Stimulated activated CD8-positive, alpha-beta memory T cell treated with anti-CD3 and anti-CD28 coated beads, Interleukin-4, amount 100 ng/mL, for 24 hours (primary cell): Measurements from ENCODE around the gene ADCK1.
A peak's percentile ranks its signal among the peaks of the same experiment; 100 is the strongest.
"Not testable (repeated sequence)": the region's sequence is repeated elsewhere in the genome, so short reads cannot be mapped to it uniquely, and the experiment has no call there.

Experiments used
- DNase-seq: peaks from one replicate; pipeline ENCODE4 v3.0.0-alpha.2; 2020; ENCODE audit warnings: low read depth

The ADCK1 gene, protein sequence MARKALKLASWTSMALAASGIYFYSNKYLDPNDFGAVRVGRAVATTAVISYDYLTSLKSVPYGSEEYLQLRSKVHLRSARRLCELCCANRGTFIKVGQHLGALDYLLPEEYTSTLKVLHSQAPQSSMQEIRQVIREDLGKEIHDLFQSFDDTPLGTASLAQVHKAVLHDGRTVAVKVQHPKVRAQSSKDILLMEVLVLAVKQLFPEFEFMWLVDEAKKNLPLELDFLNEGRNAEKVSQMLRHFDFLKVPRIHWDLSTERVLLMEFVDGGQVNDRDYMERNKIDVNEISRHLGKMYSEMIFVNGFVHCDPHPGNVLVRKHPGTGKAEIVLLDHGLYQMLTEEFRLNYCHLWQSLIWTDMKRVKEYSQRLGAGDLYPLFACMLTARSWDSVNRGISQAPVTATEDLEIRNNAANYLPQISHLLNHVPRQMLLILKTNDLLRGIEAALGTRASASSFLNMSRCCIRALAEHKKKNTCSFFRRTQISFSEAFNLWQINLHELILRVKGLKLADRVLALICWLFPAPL

DNA sequence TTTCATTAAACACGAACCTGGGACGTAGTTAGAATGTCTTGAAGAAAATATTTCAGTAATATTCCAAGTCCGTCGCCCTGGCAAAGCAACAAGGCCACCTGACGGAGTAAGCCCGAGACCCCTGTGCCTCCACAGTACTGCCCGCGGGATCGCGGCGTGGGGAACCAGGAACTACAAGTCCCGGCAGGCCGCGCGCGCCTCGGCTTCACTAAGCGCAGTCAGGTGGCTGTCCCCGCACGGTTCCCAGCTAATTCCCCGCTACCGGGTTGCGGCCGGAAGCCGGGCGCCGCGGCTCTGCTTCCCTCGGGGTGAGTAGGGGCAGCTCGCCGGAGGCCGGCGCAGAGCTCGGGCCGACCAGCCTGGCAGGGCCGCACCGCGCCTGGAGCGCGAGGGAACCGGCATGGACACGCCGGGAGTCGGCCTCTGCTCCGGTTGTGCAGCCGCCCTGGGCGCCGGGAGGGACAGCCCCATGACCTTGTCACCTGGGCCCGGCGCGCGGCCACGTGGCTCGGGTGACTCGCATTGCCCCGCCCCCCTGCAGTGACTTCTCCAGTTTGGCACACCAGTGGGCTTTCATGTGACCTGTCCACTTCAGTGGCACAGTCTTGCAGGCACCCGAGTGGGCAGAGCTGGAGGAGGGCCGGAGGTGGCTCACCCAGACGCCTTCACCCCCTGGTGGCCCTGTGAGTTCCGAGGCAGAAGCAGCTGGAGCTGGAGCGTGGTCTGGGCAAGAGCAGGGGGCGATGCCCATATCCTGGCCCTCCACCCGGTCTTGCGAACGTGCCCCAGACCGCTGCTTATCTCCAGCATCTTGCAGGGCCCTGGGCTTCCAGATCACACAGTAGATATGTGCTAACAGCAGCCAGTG lies at the start of gene ADCK1:
TSS of gene ADCK1 (plus strand) at position 247 of the 868 bp plus-strand sequence. CDS start 18,870 bp downstream, outside the sequence.
- DNase-seq, result peak; percentile 81

DNA sequence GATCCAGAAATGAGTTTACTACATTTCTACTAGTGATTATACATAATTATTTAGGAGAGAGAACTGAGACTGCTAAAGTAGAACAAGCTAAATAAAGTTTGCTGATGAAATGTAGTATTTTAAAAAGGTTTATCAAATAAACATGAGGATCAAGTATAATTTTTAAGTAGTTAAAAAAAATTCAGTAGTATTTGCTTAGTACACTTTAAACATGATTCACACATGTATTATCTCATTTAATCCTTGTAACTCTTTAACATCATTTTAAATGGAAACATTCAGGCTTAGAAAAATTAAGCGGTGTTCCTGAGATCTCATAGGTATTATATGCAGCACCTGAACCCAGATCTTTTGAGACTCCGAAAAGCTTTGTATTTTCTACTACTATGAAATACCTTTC lies 47.6 kb upstream of the ADCK1 start:
- no peak for DNase-seq

DNA sequence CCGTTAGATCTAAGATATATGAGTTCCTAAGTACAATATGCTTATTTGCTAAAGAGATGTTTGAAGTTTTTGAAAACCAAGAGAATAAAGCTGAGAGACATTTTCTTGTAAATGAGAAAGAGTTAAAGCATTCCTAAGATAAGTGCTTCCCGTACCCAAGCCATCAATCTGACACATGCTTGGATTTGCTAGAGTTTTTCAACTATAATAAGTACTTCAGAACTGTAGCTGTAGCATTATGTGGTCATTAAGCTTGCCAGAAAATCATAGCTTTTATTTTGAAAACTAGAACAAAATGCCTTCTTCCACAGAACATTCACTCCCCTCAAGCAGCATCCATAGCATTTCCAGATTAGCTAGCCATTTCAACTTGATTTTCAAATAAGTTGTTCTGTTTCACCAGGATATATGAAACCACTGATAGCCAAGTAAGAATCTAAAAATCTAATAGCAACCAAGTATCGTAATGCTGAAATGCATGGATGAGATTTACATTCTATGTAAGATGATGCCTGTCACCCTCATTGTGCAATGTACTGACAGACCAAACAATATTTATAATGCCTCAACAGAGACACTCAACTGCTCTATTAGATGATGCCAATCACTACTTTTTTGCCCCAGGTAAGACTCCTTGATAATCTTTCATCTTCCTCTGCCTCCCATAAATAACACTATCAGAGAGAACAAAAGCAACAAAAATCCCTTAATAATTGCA lies 47.0 kb upstream of the ADCK1 start:
- no peak for DNase-seq

DNA sequence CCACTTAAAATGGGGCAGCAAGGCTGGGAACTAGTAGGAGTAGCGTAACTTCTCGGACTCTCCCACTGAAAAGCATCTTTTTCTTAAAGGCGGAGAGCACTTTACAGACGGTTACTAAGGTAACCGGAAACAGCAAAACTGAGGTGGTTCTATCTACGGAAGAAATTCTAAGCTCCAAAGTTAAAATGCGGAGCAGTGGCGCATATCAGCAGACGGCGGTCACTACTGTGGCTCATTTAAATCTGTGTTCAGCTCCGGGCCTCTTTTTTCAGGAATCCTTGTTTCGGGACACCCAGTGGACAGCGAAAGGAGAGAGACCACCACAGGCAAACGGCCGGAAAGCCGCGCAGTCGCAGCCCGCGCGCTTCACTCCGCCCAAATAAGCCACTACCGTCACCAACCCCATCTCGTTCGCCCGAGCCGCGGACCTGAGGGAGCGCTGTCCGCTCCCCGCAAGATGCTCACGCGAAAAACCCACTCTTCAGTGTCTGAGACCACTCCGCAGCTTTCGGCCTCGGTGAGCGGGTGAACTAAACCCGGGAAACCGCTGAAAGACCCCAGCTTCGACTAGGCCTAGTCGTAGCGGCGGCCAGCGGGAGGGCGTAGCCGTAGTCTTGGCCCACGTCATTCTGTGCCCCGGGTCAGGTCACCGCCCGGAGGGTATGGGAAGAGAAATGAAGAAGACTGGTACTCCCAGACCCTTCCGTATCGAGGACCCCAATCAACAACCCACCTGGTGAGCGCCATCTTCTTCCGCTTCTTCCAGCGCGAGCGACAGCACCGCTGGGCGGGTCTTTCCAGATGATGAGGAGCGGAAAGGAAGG lies 39.3 kb upstream of the ADCK1 start, which contains the start of gene SNW1:
TSS of gene SNW1 (minus strand) at position 776 of the 824 bp plus-strand sequence. CDS start at position 747, 29 bp downstream.
- DNase-seq, result peak; percentile 85

DNA sequence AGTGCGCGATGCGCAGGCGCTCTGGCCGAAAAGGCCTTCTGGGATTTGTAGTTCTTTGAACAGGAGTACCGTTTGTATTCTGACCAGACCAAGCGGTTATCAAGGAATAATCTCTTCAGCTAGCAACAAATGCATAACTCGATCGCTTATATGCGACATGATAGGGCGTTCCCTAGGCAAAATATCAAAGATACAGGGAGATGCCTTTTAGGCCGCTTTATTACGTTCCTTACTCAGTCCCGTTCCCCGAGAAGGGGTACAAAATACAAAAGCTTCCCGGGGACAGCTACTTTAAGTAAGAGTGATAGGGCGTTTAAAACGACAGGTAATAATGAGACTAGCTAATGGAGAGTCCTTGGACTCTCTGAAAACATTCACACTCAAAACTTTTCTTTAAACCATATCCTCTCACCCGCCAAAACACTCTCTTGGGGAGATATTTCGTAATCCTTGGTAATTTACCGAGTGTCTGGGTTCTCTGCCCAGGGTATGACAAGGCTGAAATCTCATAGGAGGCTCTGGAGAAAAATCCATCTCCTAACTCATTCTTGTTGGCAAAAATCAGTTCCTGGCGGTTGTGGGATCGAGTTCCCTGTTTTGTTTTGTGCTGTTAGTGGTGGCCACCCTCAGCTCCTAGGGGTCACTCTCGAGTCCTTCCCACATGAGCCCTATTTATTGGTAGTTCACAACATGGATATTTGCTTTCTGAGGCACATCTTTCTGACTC lies 38.5 kb upstream of the ADCK1 start:
- DNase-seq, result no peak

DNA sequence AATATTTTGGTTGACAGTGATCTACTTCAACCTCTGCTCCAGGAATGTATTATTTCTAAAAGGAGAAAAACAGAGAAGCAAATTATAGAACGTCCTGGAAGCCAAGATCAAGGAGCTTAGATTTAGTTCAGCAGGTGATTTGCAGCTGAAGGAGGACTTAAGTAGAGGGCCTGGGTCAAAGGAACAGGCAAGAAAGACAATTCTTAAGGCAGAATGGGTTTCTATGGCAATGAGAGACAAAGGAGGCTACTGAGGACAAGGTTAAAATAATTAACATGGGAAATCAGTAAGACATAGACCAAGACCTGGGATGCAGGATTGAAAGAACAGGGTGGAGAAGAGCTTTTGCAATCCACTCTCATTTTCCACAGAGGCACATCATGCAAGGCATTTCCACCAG lies 36.6 kb upstream of the ADCK1 start:
- DNase-seq, result no peak

DNA sequence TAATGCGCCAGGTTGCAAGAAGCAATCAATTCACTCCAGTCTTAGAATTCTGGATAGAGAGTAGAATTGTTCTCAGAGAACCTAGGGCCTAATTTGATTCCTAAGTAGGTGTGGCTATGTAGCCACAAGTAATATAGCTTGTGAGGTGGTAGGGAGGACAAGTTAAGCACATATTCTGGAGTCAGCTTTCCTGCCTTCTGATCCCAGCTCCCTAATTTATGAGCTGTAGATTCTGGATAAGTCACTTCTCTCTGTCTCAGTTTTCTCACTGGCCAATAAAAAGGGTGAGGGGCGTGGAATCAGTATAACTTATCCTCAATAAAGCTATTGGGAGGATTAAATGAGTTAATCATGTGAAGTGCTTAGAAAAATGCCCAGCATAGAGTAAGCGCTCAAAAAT lies 35.9 kb upstream of the ADCK1 start:
- no peak for DNase-seq

DNA sequence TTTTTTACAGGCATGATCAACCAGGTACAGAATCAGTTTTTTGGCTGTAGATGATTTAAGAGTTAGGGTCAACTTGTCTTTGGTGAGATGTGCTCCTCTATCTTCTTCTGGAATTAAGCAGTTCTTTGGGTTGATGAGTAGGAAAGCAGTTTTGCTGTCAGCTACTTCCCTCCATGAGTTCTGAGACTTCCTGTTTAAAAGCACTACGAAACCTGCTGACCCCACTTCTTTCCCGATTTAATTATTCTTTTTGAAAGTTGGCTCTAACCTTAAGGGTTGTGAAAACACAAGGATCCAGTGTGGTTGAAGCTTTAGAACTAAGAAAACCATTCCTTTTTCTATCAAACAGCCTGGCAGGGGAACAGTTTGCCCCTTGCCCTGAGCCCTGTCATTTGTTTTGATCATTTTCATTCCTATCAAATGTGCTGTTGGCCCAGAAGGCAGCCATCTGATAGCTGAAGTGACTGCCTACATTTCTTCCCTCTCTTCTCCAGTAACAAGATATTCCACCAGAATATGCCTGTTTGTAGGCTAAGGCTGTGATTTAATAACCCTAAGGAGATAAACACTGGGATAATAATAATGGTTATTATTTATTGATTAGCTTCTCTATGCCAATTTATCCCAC lies 31.4 kb upstream of the ADCK1 start:
- DNase-seq, result not testable (repeated sequence)

DNA sequence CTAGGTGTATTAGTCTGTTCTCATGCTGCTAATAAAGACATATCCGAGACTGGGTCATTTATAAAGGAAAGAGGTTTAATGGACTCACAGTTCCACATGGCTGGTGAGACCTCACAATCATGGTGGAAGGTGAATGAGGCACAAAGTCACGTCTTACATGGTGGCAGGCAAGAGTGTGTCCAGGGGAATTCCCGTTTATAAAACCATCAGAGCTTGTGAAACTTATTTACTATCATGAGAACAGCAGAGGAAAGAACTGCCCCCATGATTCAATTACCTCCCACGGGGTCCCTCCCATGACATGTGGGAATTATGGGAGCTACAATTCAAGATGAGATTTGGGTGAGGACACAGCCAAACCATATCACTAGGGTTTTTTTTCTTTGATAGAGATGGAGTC lies 25.9 kb upstream of the ADCK1 start:
- DNase-seq, result not testable (repeated sequence)

DNA sequence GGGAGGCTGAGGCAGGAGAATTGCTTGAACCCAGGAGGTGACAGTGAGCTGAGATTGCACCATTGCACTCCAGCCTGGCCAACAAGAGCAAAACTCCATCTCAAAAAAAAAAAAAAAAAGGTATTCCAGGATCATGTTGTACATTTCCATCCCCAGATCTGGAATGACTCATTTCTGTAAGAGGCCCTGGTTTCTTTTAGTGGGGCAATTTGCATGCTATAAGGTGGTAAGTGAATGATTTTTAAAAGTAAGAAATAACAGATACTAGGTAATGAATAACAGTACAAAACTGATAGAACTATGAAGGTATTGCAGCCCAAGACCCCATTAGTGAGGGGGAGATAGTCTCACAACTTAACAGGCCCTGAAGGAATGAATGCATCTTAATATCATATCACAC lies 17.7 kb upstream of the ADCK1 start:
- no peak for DNase-seq

DNA sequence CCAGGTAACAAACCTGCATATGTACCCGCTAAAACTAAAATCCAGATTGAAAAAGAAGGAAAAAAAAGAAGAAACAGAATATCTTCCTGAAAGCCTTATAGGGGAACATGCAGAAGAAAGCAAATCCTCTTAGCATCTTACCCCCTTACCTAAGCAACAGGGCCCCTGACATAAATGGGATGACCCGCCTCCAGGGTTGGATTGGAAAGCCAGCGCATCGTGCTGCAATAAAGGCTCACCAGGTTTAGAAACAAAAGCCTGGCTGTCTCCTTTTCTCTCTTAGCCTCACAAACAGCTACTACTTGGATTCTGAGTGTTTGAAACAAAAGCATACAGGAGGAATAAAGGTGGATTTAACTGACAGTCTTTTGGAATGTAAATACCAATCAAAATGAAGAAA lies 13.8 kb upstream of the ADCK1 start:
- DNase-seq, result no peak

DNA sequence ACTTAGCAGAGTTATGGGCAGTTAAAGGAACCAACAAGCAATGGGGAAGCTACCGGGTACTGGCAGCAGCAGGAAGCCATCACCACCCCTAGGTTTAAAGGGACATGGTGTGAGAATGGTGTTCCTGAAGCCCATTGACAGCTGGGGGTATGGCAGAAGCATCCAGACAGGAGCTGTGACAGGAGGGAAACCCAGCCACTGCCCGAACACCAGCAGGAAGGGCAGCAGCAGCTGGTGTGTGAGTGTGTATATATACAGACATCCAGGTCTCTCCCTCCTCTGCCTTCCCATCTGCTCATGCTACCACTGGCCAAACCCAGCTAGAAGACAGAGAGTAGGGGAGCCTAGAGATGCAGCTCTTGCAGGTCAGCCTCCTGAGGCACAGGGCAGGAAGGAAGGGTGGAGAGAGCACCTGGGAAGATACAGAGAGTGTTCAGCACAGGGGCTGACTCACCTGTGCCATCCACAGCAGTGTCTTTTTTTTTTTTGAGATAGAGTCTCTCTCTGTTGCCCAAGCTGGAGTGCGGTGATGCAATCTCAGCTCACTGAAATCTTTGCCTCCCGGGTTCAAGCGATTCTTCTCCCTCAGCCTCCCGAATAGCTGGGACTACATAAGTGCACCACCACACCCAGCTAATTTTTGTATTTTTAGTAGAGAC lies 9.2 kb upstream of the ADCK1 start:
- no peak for DNase-seq

DNA sequence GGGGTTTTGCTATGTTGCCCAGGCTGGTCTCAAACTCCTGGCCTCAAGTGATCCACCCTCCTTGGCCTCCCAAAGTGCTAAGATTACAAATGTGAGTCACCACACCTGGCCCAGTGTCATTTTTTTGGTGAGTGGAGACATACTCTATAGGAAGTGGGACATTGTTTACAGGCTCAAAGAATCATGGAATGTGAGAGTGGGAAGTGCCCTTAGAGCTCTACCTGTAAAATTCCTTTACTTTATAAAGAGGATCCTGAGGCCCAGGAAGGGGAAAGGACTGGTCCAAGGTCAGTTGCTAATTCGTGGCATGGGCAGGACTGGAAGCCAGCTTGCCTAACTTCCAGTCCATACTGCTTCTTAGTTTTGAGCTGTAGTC lies 8.7 kb upstream of the ADCK1 start:
- no peak for DNase-seq

DNA sequence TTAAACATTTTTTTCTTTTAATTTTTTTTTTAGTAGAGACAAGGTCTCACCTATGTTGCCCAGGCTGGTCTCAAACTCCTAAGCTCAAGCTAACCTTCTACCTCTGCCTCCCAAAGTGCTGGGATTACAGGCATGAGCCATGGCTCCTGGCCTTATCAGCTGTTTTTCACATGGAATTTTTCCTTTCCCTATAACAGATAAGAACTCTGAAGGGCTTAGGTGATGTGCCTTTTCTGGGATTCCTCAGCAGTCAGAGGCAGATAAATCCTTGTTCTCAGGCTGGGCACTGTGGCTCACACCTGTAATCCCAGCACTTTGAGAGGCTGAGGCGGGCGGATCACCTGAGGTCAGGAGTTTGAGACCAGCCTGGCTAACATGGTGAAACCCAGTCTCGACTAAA lies 6.7 kb upstream of the ADCK1 start:
- DNase-seq, result not testable (repeated sequence)

DNA sequence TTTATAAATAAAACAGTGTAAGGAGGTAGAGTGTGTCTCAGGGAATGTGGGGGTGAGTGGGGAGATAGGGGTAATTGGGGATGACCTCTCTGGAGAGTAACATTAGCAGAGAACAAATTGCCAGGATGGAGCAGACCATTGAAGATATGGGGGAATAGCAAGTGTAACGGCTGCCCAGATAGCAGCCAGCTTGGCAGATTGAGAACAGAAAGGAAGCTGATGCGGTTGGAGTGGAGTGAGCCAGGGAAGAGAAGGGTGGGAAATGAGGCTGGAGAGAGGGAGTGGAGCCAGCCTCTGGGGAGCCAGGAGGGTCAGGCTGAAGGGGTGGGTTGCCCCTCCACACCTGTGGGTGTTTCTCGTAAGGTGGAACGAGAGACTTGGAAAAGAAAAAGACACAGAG lies 5.6 kb upstream of the ADCK1 start:
- no peak for DNase-seq

DNA sequence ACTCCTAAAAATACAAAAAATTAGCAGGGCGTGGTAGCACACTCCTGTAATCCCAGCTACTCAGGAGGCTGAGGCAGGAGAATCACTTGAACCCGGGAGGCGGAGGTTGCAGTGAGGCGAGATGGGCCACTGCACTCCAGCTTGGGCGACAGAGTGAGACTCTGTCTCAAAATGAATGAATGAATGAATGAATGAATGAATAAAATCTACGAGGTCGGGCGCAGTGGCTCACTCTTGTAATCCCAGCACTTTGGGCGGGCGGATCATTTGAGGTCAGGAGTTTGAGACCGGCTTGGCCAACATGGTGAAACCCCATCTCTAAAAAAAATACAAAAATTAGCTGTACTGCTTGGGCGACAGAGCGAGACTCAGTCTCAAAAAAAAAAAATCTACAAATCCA lies 453 bp upstream of the ADCK1 start:
- not testable (repeated sequence) for DNase-seq

DNA sequence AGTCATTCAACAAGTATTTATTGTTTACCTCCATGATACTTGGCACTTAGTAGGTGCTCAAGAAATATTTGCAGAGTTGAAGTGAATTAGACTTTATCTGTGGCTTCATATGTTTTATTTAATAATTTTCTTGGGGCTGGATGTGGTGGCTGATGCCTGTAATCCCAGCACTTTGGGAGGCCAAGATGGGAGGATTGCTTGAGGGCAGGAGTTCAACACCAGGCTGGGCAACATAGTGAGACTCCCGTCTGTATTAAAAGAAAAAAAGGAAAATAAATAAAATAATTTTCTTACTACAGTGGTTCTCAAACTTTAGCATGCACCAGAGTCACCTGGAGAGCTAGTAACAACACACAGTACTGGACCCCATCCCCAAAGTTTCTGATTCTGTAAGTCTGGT lies 905 bp downstream of the ADCK1 start:
- DNase-seq, result no peak

DNA sequence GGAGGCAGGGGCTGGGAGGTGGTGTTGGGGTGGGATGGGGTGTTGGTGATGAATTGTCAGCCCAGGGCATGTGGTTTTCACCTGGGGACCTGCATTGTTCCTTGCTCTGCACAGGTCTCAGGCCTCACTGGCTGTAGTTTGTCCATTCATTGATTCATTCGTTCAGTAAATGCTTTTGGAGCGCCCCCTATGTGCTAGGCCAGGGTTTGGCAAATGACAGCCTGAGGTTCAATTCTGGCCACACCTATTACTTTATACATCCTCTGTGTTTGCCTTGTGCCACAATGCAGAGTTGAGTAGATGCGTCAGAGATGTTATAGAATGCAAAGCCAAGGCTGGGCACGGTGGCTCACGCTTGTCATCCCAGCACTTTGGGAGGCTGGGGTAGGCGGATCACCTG lies 4.7 kb downstream of the ADCK1 start:
- no peak for DNase-seq

DNA sequence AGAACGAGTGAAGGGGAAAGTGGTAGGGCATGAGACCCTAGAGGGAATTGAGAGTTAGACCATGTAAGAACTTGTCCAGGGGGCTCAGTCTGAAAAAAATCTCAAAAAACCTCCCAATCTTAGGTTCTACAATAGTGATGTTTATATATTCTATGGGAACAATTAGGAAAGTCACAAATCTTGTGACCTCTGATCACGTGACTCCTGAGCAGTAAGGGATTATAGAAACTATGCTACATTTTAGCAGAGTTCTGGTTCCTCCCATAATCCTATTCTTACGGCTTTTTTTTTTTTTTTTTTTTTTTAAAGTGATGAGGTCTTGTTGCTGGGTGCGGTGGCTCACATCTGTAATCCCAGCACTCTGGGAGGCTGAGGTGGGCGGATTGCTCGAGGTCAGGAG lies 5.8 kb downstream of the ADCK1 start:
- DNase-seq, result no peak

DNA sequence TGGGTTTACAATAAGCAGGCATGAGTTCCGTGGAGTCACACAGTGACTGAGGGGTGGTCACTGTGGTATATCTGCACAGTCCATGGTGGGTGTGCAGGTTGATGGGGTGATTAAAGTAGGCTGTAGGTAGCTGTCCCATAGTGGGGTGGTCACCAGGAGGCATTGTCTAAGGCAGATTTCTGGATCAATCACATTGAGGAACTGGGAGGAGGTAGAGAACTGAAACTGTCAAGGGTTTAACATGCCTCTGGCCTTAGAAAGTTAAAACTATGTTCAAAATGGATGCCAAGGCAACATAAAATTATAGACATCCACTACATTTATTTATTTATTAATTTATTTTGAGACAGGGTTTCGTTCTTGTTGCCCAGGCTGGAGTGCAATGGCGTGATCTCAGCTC lies 8.3 kb downstream of the ADCK1 start:
- no peak for DNase-seq
